ENCODE measurements around the gene TMUB2.
A peak's percentile ranks its signal among the peaks of the same experiment; 100 is the strongest.
"Not testable (repeated sequence)": the region's sequence is repeated elsewhere in the genome, so short reads cannot be mapped to it uniquely, and the experiment has no call there.

Gene TMUB2

GRCh38 chr17:44219616-44220212 is 32.9 kb downstream of the TMUB2 start, which contains the start of gene UBTF:
UBTF (minus strand) TSS chr17:44219675; CDS start chr17:44218229, 1,446 bp downstream.
- DNase-seq, result peak in 1 of 2 experiments; percentile 45

- peak; percentile 21 to 45 for DNase-seq
These were observed 33.7 kb downstream of the TMUB2 start for GRCh38 chr17:44220213-44221083.

DNA sequence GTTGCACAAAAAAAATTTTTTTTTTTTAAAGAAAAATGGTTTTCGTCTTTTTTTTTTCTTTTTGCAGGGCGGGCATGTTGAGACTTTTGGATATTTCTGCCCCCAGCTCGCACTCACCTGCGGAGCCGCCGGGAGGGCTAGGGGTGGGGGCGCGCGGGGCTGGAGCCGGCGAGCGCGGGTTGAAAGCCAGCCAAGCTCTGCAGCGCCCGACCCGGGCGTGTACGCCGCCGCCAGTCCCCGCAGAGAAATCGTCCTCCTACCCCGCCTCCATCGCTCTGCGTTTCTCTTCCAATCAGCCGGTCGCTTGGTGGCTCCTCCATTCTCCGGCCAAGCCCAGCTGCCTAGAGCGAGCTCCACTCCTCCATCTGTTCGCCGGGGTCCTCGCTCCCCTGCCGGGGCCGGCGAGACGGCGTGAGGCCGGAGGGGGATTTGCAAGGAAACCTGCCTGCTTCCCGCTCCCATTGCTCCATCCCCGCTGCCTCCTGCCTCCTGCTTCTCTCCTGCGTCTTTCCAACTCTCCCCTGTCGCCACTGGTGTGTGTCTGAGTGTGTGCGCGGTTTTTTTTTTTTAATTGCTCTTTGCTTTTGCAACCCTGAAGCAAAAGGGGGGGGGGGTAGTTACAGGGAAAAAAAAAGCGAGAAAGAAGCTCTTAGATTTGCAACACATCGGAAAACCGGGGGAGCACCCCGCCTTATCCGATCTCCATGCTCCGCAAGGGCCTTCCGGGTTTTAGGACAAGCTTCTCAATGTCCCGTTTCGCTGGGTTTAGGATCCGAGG is 34.5 kb downstream of the TMUB2 start:
- peak; percentile 67 to 68 for DNase-seq

DNA sequence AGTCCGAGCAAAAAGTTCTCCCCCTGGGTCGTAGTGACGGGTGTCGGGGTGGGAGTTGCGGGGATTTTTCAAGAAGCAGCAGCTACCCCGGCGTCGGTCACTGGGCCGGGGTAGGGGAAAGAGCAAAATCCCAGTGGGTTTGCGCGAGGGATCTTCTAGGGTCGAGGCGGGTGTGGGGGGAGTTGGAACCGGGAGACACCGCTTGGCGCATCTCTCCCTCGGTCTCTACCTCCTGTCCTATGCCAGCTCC is 35.0 kb downstream of the TMUB2 start:
- no peak for DNase-seq

DNA sequence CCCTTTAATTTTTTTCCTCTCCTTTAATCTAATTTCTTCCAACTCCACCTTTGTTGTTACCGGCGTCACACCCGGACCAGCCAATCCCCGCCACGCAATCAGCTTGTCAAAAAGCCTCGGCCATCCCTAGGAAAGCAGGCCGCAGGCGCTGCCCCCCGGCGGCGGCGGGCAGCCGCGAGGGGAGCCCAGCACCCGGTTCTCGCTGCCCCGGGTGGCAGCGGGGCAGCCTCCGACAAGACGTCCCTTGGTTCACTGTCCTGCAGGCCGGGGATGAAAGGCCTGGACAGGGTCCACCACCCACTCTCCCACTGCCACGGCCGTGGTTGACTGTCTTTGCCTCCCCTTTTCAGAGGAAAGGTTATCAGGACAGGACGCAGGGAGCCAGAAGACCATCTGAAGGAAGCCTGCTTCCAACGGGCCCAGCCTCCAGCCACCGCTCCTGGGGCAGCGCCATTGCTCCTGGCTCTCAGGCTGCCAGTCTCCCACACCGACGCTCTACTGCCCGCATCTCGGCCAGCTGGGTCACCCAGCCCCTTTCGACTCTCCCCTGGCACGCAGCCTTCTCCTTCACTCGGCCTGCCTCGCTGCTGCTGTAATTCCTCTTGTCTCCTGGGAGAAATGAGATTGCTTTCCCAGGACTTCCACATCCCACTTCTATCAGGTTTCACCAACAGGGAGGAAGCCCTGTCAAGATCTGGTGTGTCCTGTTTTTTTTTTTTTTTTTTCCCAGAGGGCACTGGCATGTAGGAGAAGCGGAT is 35.5 kb downstream of the TMUB2 start:
- peak; percentile 67 to 70 for DNase-seq

GRCh38 chr17:44223541-44224071 is 36.8 kb downstream of the TMUB2 start:
- DNase-seq, result no peak

DNA sequence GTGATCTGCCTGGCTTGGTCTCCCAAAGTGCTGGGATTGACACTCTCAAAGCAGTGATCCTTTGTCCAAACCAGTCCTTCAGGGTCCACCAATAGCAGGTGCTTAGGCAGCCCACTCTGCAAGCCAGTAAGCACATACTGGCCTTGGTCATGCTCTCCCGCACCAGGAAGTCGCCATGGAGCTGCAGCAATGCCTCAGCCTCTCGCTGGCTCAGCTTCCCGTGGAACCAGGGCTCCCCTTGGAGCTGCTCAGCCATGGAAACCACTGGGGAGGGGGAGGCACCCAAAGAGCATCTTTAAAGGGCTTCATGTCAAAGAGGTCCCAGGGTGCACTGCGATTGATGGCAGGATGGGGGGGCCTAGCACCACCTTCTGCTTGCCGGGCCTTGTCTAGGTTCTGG is 42.3 kb downstream of the TMUB2 start:
- DNase-seq, result no peak

DNA sequence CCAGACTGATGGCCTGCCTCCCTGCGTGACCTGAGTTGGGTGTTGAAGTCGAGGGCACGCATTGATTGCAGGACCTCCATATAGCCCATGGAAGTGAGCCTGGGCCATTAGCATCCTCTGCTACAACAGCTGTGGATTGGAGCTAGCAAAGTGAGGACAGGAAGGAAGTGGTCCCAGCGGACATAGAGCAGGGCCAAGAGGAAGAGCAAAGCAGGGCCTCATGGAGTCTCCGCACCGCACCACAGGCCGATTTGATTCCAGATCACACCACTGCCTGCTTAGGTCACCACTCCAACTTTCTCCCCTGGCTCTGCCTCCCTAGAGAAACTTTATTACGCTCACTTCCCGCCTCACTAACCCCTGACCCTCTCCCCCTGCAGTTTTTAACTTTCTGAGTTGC is 43.4 kb downstream of the TMUB2 start:
- DNase-seq, result no peak

- no peak for DNase-seq
These were observed 45.3 kb downstream of the TMUB2 start for GRCh38 chr17:44232061-44232460.

- no peak for DNase-seq
These were observed 46.8 kb downstream of the TMUB2 start for GRCh38 chr17:44233582-44233981.

- no peak for DNase-seq
These were observed 48.8 kb downstream of the TMUB2 start for GRCh38 chr17:44235583-44235936.

DNA sequence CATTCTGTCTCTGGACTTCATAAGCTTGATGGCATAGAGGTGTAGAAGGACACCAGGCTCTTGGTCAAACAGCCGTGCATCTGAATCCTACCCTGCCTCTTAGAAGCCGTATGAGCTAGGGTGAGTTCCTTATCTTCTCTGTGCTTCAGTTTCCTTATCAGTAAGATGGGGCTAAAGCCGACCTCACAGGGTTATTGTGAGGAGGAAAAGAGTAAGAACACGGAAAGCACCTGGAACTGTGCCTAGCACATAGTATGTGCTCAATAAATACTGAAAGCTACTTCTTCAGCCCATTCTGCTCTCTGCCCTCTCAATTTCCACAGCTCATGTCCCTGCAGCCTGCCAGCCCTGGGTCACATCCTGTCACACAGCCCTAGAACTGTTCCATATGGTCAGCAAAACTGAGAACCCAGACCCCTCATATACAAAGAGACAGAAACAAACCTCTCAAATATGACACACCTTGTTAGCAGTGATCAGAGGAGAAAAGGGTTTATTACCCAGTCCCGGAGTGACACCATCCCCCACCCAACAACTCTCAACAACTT is 49.7 kb downstream of the TMUB2 start:
- DNase-seq, result no peak

DNA sequence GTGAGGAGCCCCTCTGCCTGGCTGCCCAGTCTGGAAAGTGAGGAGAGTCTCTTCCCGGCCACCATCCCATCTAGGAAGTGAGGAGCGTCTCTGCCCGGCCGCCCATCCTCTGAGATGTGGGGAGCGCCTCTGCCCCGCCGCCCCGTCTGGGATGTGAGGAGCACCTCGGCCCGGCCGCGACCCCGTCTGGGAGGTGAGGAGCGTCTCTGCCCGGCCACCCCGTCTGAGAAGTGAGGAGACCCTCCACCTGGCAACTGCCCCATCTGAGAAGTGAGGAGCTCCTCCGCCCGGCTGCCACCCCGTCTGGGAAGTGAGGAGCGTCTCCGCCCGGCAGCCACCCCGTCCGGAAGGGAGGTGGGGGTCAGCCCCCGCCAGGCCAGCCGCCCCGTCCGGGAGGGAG is 51.1 kb downstream of the TMUB2 start:
- not testable (repeated sequence) for DNase-seq

DNA sequence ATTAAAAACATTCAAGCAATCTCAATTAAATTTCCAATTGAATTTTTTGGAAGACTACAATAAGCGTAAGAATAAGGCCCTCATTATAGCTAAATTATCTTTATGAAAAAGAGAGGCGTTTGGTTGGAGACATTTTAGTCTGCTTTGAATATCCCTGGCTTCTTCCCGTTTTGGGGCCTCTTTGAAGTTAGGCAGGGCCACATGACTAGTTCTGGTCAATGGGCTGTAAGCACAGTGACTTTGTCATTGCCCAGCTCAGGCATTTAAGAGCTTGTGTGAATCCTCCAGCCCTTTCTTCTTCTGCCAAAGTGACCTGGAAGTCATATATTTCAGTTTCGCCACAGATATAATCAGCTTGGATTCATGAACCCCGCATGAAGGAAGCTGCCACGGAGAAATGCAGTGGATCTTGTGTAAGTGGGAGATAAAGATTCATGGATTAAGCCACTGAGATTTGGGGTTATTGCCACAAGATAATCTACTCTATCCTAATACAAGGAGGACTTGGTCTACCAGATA is 54.4 kb downstream of the TMUB2 start:
- DNase-seq, result peak in 1 of 2 experiments; percentile 17
